Measurements from ENCODE around the gene KRT35. TPM values are rescaled to one million over a fixed set of nuclear protein-coding genes. Genes with fewer than 3 reads are reported as not detected.

Gene KRT35
- total RNA-seq, 1 experiment from 2014 or later = not detected

DNA sequence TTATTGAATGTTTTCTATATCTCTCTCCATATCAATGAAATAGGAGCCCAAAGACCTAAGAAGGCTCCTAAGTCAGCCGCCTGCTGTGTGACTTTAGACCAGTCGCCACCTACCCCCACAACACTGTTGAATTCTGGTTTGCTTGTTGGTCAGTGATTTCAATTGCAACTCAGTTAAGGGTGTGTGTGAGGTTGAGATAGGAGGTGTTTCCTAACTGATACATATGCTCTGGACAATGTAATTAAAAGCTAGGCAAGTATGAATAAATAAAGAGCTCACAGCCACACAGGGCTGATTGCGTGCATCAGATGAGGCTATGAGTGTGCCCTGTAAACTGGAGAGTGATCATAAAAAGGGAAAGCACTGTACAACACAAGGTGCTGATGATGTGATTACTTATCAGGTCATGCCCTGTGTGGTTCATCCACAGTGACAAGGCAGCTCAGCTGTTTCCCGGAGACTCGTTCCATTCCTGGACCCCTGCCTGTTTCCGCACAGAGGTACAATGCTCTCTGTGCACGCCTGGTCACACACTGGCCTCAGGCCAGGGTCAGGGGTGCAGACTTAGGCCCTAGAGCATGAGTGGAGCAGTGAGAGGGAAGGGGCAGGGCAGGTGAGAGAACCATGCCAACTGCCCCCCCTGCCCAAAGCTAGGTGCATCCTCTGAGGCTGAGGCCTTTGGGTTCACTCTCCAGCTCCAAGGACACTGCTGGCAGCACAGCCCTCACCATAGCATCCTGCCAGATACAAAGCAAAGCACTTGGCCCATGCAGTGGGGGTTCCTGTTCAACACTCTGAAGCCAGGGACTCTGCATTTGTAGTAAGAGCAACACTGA, 3.3 kb upstream of the KRT35 start:
- no peak overlapping the region for H3K9ac ChIP-seq (ENCODE audit: low read length)
- no peak overlapping the region for H2AFZ ChIP-seq (ENCODE audit: low read depth, low read length, poor library complexity, severe bottlenecking)
- no peaks in the 10 kb centered on the region; a peak in 1 of 4 replicates for H3K4me1 ChIP-seq (ENCODE audit: control insufficient read depth in 1 of 2, insufficient read depth in 2 of 2, low read length in 2 of 2)
- no peaks in the 10 kb centered on the region for H3K27me3 ChIP-seq (ENCODE audit: insufficient read depth, low read length)
- intact Hi-C loops (cut with micrococcal nuclease) = no loop called here
- no peaks in the 10 kb centered on the region for H3K79me2 ChIP-seq (ENCODE audit: insufficient read depth, low read length)
- DNase-seq (ENCODE audit: low read depth, low spot score) = no peak
- no peak for ATAC-seq
- no peaks in the 10 kb centered on the region for H3K9me3 ChIP-seq (ENCODE audit: control insufficient read depth in 1 of 2, insufficient read depth in 1 of 2, low read depth in 1 of 2, low read length in 2 of 2)
- no peak overlapping the region for H3K4me3 ChIP-seq (replicated peaks in 1 of 2; ENCODE audit: low read depth in 1 of 2, low read length in 2 of 2)
- no peaks in the 10 kb centered on the region for H4K20me1 ChIP-seq (ENCODE audit: insufficient read depth)
- TF ChIP-seq ELF1 (IDR thresholded peaks at IDR 0.05; ENCODE audit: borderline replicate concordance, low read depth) = no peak
- TF ChIP-seq, protein P1, sequence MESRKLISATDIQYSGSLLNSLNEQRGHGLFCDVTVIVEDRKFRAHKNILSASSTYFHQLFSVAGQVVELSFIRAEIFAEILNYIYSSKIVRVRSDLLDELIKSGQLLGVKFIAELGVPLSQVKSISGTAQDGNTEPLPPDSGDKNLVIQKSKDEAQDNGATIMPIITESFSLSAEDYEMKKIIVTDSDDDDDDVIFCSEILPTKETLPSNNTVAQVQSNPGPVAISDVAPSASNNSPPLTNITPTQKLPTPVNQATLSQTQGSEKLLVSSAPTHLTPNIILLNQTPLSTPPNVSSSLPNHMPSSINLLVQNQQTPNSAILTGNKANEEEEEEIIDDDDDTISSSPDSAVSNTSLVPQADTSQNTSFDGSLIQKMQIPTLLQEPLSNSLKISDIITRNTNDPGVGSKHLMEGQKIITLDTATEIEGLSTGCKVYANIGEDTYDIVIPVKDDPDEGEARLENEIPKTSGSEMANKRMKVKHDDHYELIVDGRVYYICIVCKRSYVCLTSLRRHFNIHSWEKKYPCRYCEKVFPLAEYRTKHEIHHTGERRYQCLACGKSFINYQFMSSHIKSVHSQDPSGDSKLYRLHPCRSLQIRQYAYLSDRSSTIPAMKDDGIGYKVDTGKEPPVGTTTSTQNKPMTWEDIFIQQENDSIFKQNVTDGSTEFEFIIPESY (IDR thresholded peaks at IDR 0.05; ENCODE audit: extremely low read depth, insufficient replicate concordance, low read length) = no peak
- TF ChIP-seq EZH2 (IDR thresholded peaks at IDR 0.05) = no peak
- TF ChIP-seq MAX (IDR thresholded peaks at IDR 0.05) = no peak
- TF ChIP-seq, protein P2, sequence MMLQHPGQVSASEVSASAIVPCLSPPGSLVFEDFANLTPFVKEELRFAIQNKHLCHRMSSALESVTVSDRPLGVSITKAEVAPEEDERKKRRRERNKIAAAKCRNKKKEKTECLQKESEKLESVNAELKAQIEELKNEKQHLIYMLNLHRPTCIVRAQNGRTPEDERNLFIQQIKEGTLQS (IDR thresholded peaks at IDR 0.05) = no peak
- no peak for TF ChIP-seq RAD21 (IDR thresholded peaks at IDR 0.05; ENCODE audit: low read depth)
- TF ChIP-seq POLR2A (IDR thresholded peaks at IDR 0.05; ENCODE audit: borderline replicate concordance, extremely low read depth, insufficient read depth, insufficient read length) = no peak
- TF ChIP-seq JUND (IDR thresholded peaks at IDR 0.05) = no peak
- no peak for TF ChIP-seq EGR1 (IDR thresholded peaks at IDR 0.05; ENCODE audit: low read depth)
- TF ChIP-seq FOSL1 (IDR thresholded peaks at IDR 0.05; ENCODE audit: low read depth) = no peak
- TF ChIP-seq CEBPB (IDR thresholded peaks at IDR 0.05; ENCODE audit: low read depth) = no peak
- TF ChIP-seq CTCF (IDR thresholded peaks at IDR 0.05 in 2 of 3, conservative IDR thresholded peaks at IDR 0.05 in 1 of 3; ENCODE audit: borderline replicate concordance in 1 of 3, insufficient read depth in 1 of 3, low read depth in 2 of 3, low read length in 2 of 3) = no peak
- TF ChIP-seq, protein P3, sequence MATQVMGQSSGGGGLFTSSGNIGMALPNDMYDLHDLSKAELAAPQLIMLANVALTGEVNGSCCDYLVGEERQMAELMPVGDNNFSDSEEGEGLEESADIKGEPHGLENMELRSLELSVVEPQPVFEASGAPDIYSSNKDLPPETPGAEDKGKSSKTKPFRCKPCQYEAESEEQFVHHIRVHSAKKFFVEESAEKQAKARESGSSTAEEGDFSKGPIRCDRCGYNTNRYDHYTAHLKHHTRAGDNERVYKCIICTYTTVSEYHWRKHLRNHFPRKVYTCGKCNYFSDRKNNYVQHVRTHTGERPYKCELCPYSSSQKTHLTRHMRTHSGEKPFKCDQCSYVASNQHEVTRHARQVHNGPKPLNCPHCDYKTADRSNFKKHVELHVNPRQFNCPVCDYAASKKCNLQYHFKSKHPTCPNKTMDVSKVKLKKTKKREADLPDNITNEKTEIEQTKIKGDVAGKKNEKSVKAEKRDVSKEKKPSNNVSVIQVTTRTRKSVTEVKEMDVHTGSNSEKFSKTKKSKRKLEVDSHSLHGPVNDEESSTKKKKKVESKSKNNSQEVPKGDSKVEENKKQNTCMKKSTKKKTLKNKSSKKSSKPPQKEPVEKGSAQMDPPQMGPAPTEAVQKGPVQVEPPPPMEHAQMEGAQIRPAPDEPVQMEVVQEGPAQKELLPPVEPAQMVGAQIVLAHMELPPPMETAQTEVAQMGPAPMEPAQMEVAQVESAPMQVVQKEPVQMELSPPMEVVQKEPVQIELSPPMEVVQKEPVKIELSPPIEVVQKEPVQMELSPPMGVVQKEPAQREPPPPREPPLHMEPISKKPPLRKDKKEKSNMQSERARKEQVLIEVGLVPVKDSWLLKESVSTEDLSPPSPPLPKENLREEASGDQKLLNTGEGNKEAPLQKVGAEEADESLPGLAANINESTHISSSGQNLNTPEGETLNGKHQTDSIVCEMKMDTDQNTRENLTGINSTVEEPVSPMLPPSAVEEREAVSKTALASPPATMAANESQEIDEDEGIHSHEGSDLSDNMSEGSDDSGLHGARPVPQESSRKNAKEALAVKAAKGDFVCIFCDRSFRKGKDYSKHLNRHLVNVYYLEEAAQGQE (IDR thresholded peaks at IDR 0.05; ENCODE audit: low read depth) = no peak
- no peak for TF ChIP-seq CBX3 (IDR thresholded peaks at IDR 0.05; ENCODE audit: low read depth)
- TF ChIP-seq SIN3A (IDR thresholded peaks at IDR 0.05; ENCODE audit: low read depth) = no peak
- no peak for TF ChIP-seq ZNF274 (IDR thresholded peaks at IDR 0.05; ENCODE audit: low read depth, low read length)
- RAD21 ChIA-PET (ENCODE audit: low non-redundant PET in 1 of 2, low total read pairs in 2 of 2, uncharacterized antibody in 2 of 2, unreplicated experiment in 2 of 2) = no interaction called here
- CTCF ChIA-PET = no interaction called here
- no peaks in the 10 kb centered on the region for H3K9me2 ChIP-seq (ENCODE audit: insufficient read depth)
- no peaks in the 10 kb centered on the region for H3K36me3 ChIP-seq (ENCODE audit: control insufficient read depth in 1 of 2, insufficient read depth in 2 of 2, low read length in 2 of 2)
- POLR2A ChIA-PET = no interaction called here
- no peak overlapping the region for H3K27ac ChIP-seq (ENCODE audit: low read depth, low read length)
- no peak overlapping the region for H3K4me2 ChIP-seq (ENCODE audit: low read length)
- no TSS peak for BruUV-seq (replicated peaks)

Data from HCT116 (cell line).